IMR-90 (cell line): ENCODE measurements around the gene CHAC1. TPM values are rescaled to one million over a fixed set of nuclear protein-coding genes. Genes with fewer than 3 reads are reported as not detected.

Source experiments
- ATAC-seq: fragments of 200-7000 bp; cut with Tn5 transposase; 2 replicates; pipeline ENCODE4 v1.9.1; 2020; ENCODE audit warnings: low read depth, mild to moderate bottlenecking, moderate library complexity
- BruUV-seq: library from RNA; stranded (reverse); fragments of 400-500 nt; replicated peaks from 2 replicates; lab custom pipeline; 2021; lab: Mats Ljungman, UMichigan
- CTCF ChIA-PET: fragments of 300-600 bp; formaldehyde crosslinking; extraction: SDS; loops from one replicate; lab custom pipeline; 2021; ENCODE audit warnings: antibody characterized with exemption; lab: Yijun Ruan, JAX
- POLR2A ChIA-PET: fragments of 300-600 bp; sonication (Branson Sonifier 250); formaldehyde crosslinking; loops from one replicate; lab custom pipeline; 2022; ENCODE audit warnings: antibody characterized with exemption; ENCODE audit not compliant: unreplicated experiment; lab: Charles Lee
- DNase-seq: peaks from one replicate; pipeline ENCODE4 v3.0.0; 2013
- H2AFZ ChIP-seq: replicated peaks from 2 replicates; pipeline ENCODE3; 2013; ENCODE audit warnings: low read length, mild to moderate bottlenecking; ENCODE audit not compliant: poor library complexity
- H2AK5ac ChIP-seq: 2 replicates; pipeline ENCODE4 v1.6.1; 2013; ENCODE audit warnings: low read depth, low read length, inconsistent platforms
- H2AK9ac ChIP-seq: replicated peaks from 2 replicates; pipeline ENCODE3; 2013; ENCODE audit warnings: mild to moderate bottlenecking, low read depth, low read length, moderate library complexity; ENCODE audit not compliant: poor library complexity
- H2BK120ac ChIP-seq: 2 replicates; pipeline ENCODE4 v1.6.1; 2013; ENCODE audit warnings: low read depth, low read length, inconsistent platforms
- H2BK15ac ChIP-seq: 3 replicates; pipeline ENCODE4 v1.6.1; 2013; ENCODE audit warnings: low read depth, low read length, inconsistent platforms
- H2BK20ac ChIP-seq: 2 replicates; pipeline ENCODE4 v1.6.1; 2013; ENCODE audit warnings: low read depth, mild to moderate bottlenecking, inconsistent platforms, low read length, moderate library complexity
- H2BK5ac ChIP-seq: 2 replicates; pipeline ENCODE4 v1.6.1; 2013; ENCODE audit warnings: mild to moderate bottlenecking, low read depth, low read length, inconsistent platforms; ENCODE audit not compliant: poor library complexity, severe bottlenecking
- H3K14ac ChIP-seq: replicated peaks from 2 replicates; pipeline ENCODE4 v1.6.1; 2013; ENCODE audit warnings: low read depth, low read length, inconsistent platforms
- H3K18ac ChIP-seq: 2 replicates; pipeline ENCODE4 v1.6.1; 2013; ENCODE audit warnings: low read depth, low read length, control low read depth
- H3K23ac ChIP-seq: 2 replicates; pipeline ENCODE4 v1.6.1; 2013; ENCODE audit warnings: low read depth, low read length, inconsistent platforms
- H3K27ac ChIP-seq: 2 replicates; pipeline ENCODE4 v1.5.1; 2013; ENCODE audit warnings: mild to moderate bottlenecking, control low read depth, low read length; ENCODE audit not compliant: insufficient read depth
- H3K27me3 ChIP-seq: 2 replicates; pipeline ENCODE4 v1.6.1; 2013; ENCODE audit warnings: low read length; ENCODE audit not compliant: control insufficient read depth, insufficient read depth
- H3K36me3 ChIP-seq: 2 replicates; pipeline ENCODE4 v1.6.1; 2013; ENCODE audit warnings: low read length, mixed read lengths; ENCODE audit not compliant: control insufficient read depth, insufficient read depth
- H3K4ac ChIP-seq: 2 replicates; pipeline ENCODE4 v1.6.1; 2013; ENCODE audit warnings: low read depth, low read length, inconsistent platforms
- H3K4me1 ChIP-seq: 2 replicates; pipeline ENCODE4 v1.6.1; 2013; ENCODE audit warnings: low read length, mixed read lengths; ENCODE audit not compliant: control insufficient read depth, insufficient read depth
- H3K4me2 ChIP-seq: 2 replicates; pipeline ENCODE4 v1.6.1; 2013; ENCODE audit warnings: low read depth, mild to moderate bottlenecking, control low read depth, low read length, moderate library complexity
- H3K4me3 ChIP-seq: 2 replicates; pipeline ENCODE4 v1.5.1; 2013; ENCODE audit warnings: low read depth, mild to moderate bottlenecking, control low read depth, low read length, moderate library complexity; ENCODE audit not compliant: insufficient read depth
- H3K56ac ChIP-seq: 2 replicates; pipeline ENCODE4 v1.6.1; 2013; ENCODE audit warnings: low read length, inconsistent platforms; ENCODE audit not compliant: insufficient read depth; ENCODE audit errors: extremely low read depth
- H3K79me1 ChIP-seq, 2 experiments: 2 replicates each; pipeline ENCODE4 v1.6.1; 2013; ENCODE audit warnings: low read length in 2 of 2, inconsistent platforms in 1 of 2, low read depth in 1 of 2
- H3K9ac ChIP-seq: 2 replicates; pipeline ENCODE4 v1.6.1; 2013; ENCODE audit warnings: low read depth, low read length, control low read depth
- H3K9me1 ChIP-seq: 2 replicates; pipeline ENCODE4 v1.6.1; 2013; ENCODE audit warnings: low read length, inconsistent platforms; ENCODE audit not compliant: insufficient read depth
- H3K9me3 ChIP-seq: 2 replicates; pipeline ENCODE4 v1.6.1; 2013; ENCODE audit warnings: low read length; ENCODE audit not compliant: control insufficient read depth, insufficient read depth
- H4K20me1 ChIP-seq: 2 replicates; pipeline ENCODE4 v1.6.1; 2013; ENCODE audit warnings: low read length, inconsistent platforms; ENCODE audit not compliant: insufficient read depth
- H4K5ac ChIP-seq: 2 replicates; pipeline ENCODE4 v1.6.1; 2013; ENCODE audit warnings: mild to moderate bottlenecking, low read depth, low read length, control low read depth
- H4K8ac ChIP-seq, 2 experiments: 2 replicates each; pipeline ENCODE4 v1.6.1; 2013; ENCODE audit warnings: low read depth in 2 of 2, low read length in 2 of 2, control low read depth in 1 of 2, inconsistent platforms in 1 of 2
- H4K91ac ChIP-seq: 2 replicates; pipeline ENCODE4 v1.6.1; 2013; ENCODE audit warnings: low read depth, low read length, inconsistent platforms; ENCODE audit not compliant: insufficient read depth
- CEBPB ChIP-seq: IDR thresholded peaks from 2 replicates; pipeline ENCODE4 v1.6.1; 2012; ENCODE audit warnings: low read depth, low read length, improper control_type of control experiment
- CHD1 ChIP-seq: IDR thresholded peaks from 2 replicates; pipeline ENCODE4 v1.6.1; 2012; ENCODE audit warnings: low read depth, low read length, improper control_type of control experiment
- ELK1 ChIP-seq: fragments of 150-350 bp; IDR thresholded peaks from 2 replicates; pipeline ENCODE4 v1.6.1; 2016; ENCODE audit warnings: low read depth, mild to moderate bottlenecking, low read length, moderate library complexity, borderline replicate concordance
- FOS ChIP-seq: fragments of 150-350 bp; IDR thresholded peaks from 2 replicates; pipeline ENCODE4 v1.6.1; 2016; ENCODE audit warnings: low read depth, low read length
- MAZ ChIP-seq: IDR thresholded peaks from 2 replicates; pipeline ENCODE4 v1.6.1; 2012; ENCODE audit warnings: low read depth, mild to moderate bottlenecking, low read length, improper control_type of control experiment, moderate library complexity, borderline replicate concordance
- MXI1 ChIP-seq: IDR thresholded peaks from 2 replicates; pipeline ENCODE4 v1.6.1; 2012; ENCODE audit warnings: low read depth, mild to moderate bottlenecking, low read length, moderate library complexity, borderline replicate concordance
- NFE2L2 ChIP-seq: fragments of 150-350 bp; IDR thresholded peaks from 2 replicates; pipeline ENCODE4 v1.6.1; 2016; ENCODE audit warnings: low read depth, mild to moderate bottlenecking, low read length
- POLR2A ChIP-seq: IDR thresholded peaks from 2 replicates; pipeline ENCODE4 v1.6.1; 2012; ENCODE audit warnings: mild to moderate bottlenecking, low read depth, low read length
- RCOR1 ChIP-seq: IDR thresholded peaks from 2 replicates; pipeline ENCODE4 v1.6.1; 2012; ENCODE audit warnings: mild to moderate bottlenecking, low read length, improper control_type of control experiment; ENCODE audit not compliant: insufficient replicate concordance
- RFX5 ChIP-seq: IDR thresholded peaks from 2 replicates; pipeline ENCODE4 v1.8.0; 2012; ENCODE audit warnings: low read depth, mild to moderate bottlenecking, low read length, moderate library complexity
- SMC3 ChIP-seq: fragments of 150-350 bp; IDR thresholded peaks from 2 replicates; pipeline ENCODE4 v1.6.1; 2016; ENCODE audit warnings: low read depth, mild to moderate bottlenecking, antibody characterized with exemption, low read length, moderate library complexity
- USF2 ChIP-seq: fragments of 150-350 bp; IDR thresholded peaks from 2 replicates; pipeline ENCODE4 v1.6.1; 2017; ENCODE audit warnings: mild to moderate bottlenecking, antibody characterized with exemption, low read length, low read depth
- WGBS, 2 experiments: methylation state at CpG; one replicate each; pipeline versions ENCODE4 v1.1.5 to v1.1.7; 2013; ENCODE audit warnings: missing lambda C conversion rate in 2 of 2; ENCODE audit not compliant: insufficient read length in 1 of 2; ENCODE audit errors: extremely low coverage in 2 of 2; 5-methylcytosine and 5-hydroxymethylcytosine counted together
- dilution Hi-C: fragments of 300-500 bp; cut with HindIII; formaldehyde crosslinking; loops from one replicate; pipeline ENCODE4 v1.14.3; 2018; ENCODE audit warnings: low sequenced_read_pairs; ENCODE audit not compliant: unreplicated experiment
- in situ Hi-C: fragments of 300-500 bp; cut with MboI; formaldehyde crosslinking; loops from 3 replicates; pipeline ENCODE4 v1.14.3; 2019; ENCODE audit warnings: low sequenced_read_pairs, inconsistent platforms, mixed read lengths
- intact Hi-C: fragments of 100-400 bp; cut with micrococcal nuclease; formaldehyde crosslinking; loops from 2 replicates; pipeline ENCODE4 v1.10.0; 2022
- polyA plus RNA-seq, 3 experiments: library from polyadenylated mRNA; depleted of rRNA; stranded (reverse); fragments of >200 nt; gene quantifications; 2 replicates each; pipeline ENCODE4 v1.2.3, GENCODE V29; 2012; ENCODE audit warnings: low replicate concordance in 1 of 3
- total RNA-seq: library from RNA; depleted of rRNA; stranded (reverse); fragments of >200 nt; gene quantifications from 2 replicates; pipeline ENCODE4 v1.2.3, GENCODE V29; 2012

Gene CHAC1
- total and polyA plus RNA-seq, 2 of the 4 experiments (the other 2 are of a cell fraction), result 51.3 to 77.8 TPM

DNA sequence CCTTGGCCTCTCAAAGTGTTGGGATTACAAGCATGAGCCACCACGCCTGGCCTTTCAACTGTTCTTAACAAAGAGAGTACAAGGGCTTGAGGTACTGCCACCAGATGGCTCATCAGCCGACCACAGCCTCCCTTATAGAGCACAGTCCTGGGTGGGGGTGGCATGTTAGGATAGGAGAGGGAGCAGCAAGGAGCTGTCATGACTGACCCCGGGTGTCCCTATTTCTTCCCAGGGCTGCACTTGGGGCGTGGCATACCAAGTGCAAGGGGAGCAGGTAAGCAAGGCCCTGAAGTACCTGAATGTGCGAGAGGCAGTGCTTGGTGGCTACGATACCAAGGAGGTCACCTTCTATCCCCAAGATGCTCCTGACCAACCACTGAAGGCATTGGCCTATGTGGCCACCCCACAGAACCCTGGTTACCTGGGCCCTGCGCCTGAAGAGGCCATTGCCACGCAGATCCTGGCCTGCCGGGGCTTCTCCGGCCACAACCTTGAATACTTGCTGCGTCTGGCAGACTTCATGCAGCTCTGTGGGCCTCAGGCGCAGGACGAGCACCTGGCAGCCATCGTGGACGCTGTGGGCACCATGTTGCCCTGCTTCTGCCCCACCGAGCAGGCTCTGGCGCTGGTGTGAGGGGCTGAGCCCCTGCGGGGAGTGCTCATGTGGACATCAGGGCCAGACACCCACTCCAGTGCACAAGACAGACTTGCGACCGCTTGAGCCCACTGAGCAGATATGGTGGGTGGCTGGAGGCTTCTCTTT lies 2.1 kb downstream of the CHAC1 start (continued):
- TF ChIP-seq CHD1 (no peak), RCOR1 (no peak)

GRCh38 chr15:40955930-40956540 lies 2.8 kb downstream of the CHAC1 start:
- Histone ChIP-seq H3K9me1 (peaks cover 32% of the 10 kb centered on the region), H4K8ac (peak overlapping the region; percentile 11 to 27; a peak in 2 of 4 replicates), H4K5ac (no peak overlapping the region), H3K36me3 (peaks cover 28% of the 10 kb centered on the region), H2BK120ac (no peak overlapping the region), H3K18ac (no peak overlapping the region), H3K9ac (peak overlapping the region; percentile 56), H3K4me3 (peak overlapping the region; percentile 16; the same call in 1 of the 2 replicates), H3K79me1 (peaks cover 18 to 62% of the 10 kb centered on the region in 2 experiments), H3K4me2 (peak overlapping the region; percentile 68), H3K23ac (peak overlapping the region; percentile 64; the same call in 1 of the 2 replicates), H3K4ac (peak overlapping the region; percentile 58), H2BK5ac (peak overlapping the region; percentile 55), H3K9me3 (no peaks in the 10 kb centered on the region), H3K27me3 (no peaks in the 10 kb centered on the region), H2AFZ (no peak overlapping the region), H4K20me1 (peaks cover 55% of the 10 kb centered on the region), H2BK15ac (no peak overlapping the region), H3K14ac (peak overlapping the region; percentile 77), H4K91ac (no peak overlapping the region), H2AK5ac (no peak overlapping the region), H3K56ac (no peak overlapping the region), H3K4me1 (peaks cover 31% of the 10 kb centered on the region), H3K27ac (peak overlapping the region; percentile 15; the same call in 1 of the 2 replicates), H2BK20ac (no peak overlapping the region), H2AK9ac (no peak overlapping the region)
- ChIA-PET CTCF (interaction anchor here (1.9 kb wide), 1 partner anchor 62 kb away, joined by 4 read pairs; no protein-coding TSS in a partner anchor), POLR2A (interaction anchor here (1.0 kb wide), 2 partner anchors 15 to 29 kb away, joined by 3 read pairs; no protein-coding TSS in a partner anchor)
- intact Hi-C loops (no loop called here), dilution Hi-C loops (no loop called here), in situ Hi-C loops (no loop called here)
- no peak for ATAC-seq
- peak; percentile 29 for DNase-seq
- TF ChIP-seq MAZ, result no peak
- TF ChIP-seq SMC3, result no peak
- TF ChIP-seq POLR2A, result no peak
- TF ChIP-seq USF2, result no peak
- no peak for TF ChIP-seq MXI1
- no peak for TF ChIP-seq RFX5
- no peak for TF ChIP-seq FOS
- TF ChIP-seq NFE2L2, result no peak
- no peak for TF ChIP-seq ELK1
- TF ChIP-seq CEBPB, result no peak
- 80% methylated on average over 1 of the region's 3 CpGs; no CpG with 5 or more reads in 1 of the 2 experiments for WGBS, 2 experiments
- BruUV-seq, result no TSS peak
